Endothelial cell of umbilical vein (primary cell): Measurements from ENCODE around the gene LILRA6. TPM values are rescaled to one million over a fixed set of nuclear protein-coding genes. Genes with fewer than 3 reads are reported as not detected.

ENCODE experiments used
- BruUV-seq: library from RNA; stranded (reverse); fragments of 400-500 nt; replicated peaks from 2 replicates; lab custom pipeline; 2021; lab: Mats Ljungman, UMichigan
- CTCF ChIA-PET: fragments of 300-600, 350-600 bp; sonication (Branson Sonifier 250); formaldehyde crosslinking; loops from one replicate; lab custom pipeline; 2021; ENCODE audit warnings: antibody characterized with exemption, inconsistent platforms; lab: Charles Lee
- POLR2A ChIA-PET: fragments of 300-600, 350-600 bp; sonication (Branson Sonifier 250); formaldehyde crosslinking; loops from one replicate; lab custom pipeline; 2021; ENCODE audit warnings: antibody characterized with exemption, inconsistent platforms; lab: Charles Lee
- DNase-seq: peaks from one replicate; pipeline ENCODE4 v3.0.0-alpha.2; 2011; ENCODE audit warnings: low read depth, low spot score
- FAIRE-seq: peaks from 2 replicates; lab custom pipeline; 2011; peaks lifted over from hg19 to GRCh38; lab: Jason Lieb, UNC
- H2AFZ ChIP-seq: 2 replicates; pipeline ENCODE4 v1.6.0; 2012; ENCODE audit warnings: low read depth, low read length, control low read depth, inconsistent platforms
- H3K27ac ChIP-seq: 2 replicates; pipeline ENCODE4 v1.5.1; 2011; ENCODE audit warnings: low read depth, mild to moderate bottlenecking, control low read depth, low read length, moderate library complexity; ENCODE audit not compliant: insufficient read depth
- H3K27me3 ChIP-seq, 2 experiments: 2 replicates each; pipeline versions ENCODE4 v1.6.0 to v1.6.1; 2011; ENCODE audit warnings: low read length in 2 of 2, mixed read lengths in 1 of 2; ENCODE audit not compliant: control insufficient read depth in 2 of 2, insufficient read depth in 2 of 2
- H3K36me3 ChIP-seq, 2 experiments: 2 replicates in 1 of 2; 3 replicates in 1 of 2; pipeline ENCODE4 v1.5.1; 2011; ENCODE audit warnings: low read length in 2 of 2, mild to moderate bottlenecking in 1 of 2, moderate library complexity in 1 of 2; ENCODE audit not compliant: control insufficient read depth in 2 of 2, insufficient read depth in 2 of 2; ENCODE audit errors: extremely low read depth in 1 of 2
- H3K4me1 ChIP-seq: 3 replicates; pipeline ENCODE4 v1.5.1; 2011; ENCODE audit warnings: mild to moderate bottlenecking, low read length; ENCODE audit not compliant: control insufficient read depth, insufficient read depth; ENCODE audit errors: extremely low read depth
- H3K4me2 ChIP-seq: 2 replicates; pipeline ENCODE4 v1.6.1; 2011; ENCODE audit warnings: low read length, control low read depth, mixed read lengths; ENCODE audit not compliant: insufficient read depth
- H3K4me3 ChIP-seq, 3 experiments: fragments of 200-600 bp in 1 of 3; sonication (generic), shearing (Covaris generic) in 1 of 3; replicated peaks in 1 of 3; 2 replicates each; pipeline ENCODE4 v1.5.1; 2011 to 2016; ENCODE audit warnings: control low read depth in 3 of 3, low read length in 3 of 3, mild to moderate bottlenecking in 2 of 3, inconsistent platforms in 1 of 3, low read depth in 1 of 3, moderate library complexity in 1 of 3; ENCODE audit not compliant: insufficient read depth in 1 of 3
- H3K79me2 ChIP-seq: 2 replicates; pipeline ENCODE4 v1.6.0; 2012; ENCODE audit warnings: low read length, inconsistent platforms; ENCODE audit not compliant: control insufficient read depth, insufficient read depth
- H3K9ac ChIP-seq: replicated peaks from 2 replicates; pipeline ENCODE3; 2011; ENCODE audit warnings: low read length, control low read depth; ENCODE audit not compliant: insufficient read depth; ENCODE audit errors: extremely low read depth
- H3K9me1 ChIP-seq: replicated peaks from 3 replicates; pipeline ENCODE4 v1.6.0; 2011; ENCODE audit warnings: mild to moderate bottlenecking, low read length; ENCODE audit not compliant: control insufficient read depth, insufficient read depth; ENCODE audit errors: extremely low read depth
- H3K9me3 ChIP-seq: replicated peaks from 2 replicates; pipeline ENCODE4 v1.5.1; 2012; ENCODE audit warnings: low read length, inconsistent platforms; ENCODE audit not compliant: control insufficient read depth, insufficient read depth
- H4K20me1 ChIP-seq: replicated peaks from 2 replicates; pipeline ENCODE3; 2011; ENCODE audit warnings: mild to moderate bottlenecking, low read length; ENCODE audit not compliant: control insufficient read depth, insufficient read depth; ENCODE audit errors: extremely low read depth
- CTCF ChIP-seq, 2 donors: IDR thresholded peaks; 1 replicate in 1 of 2; 2 replicates in 1 of 2; pipeline ENCODE4 v1.5.1; 2011; ENCODE audit warnings: low read length in 2 of 2, mild to moderate bottlenecking in 2 of 2, moderate library complexity in 2 of 2, control low read depth in 1 of 2, inconsistent platforms in 1 of 2, low read depth in 1 of 2; ENCODE audit not compliant: insufficient read depth in 1 of 2; ENCODE audit errors: extremely low read depth in 1 of 2
- EZH2 ChIP-seq: IDR thresholded peaks from 2 replicates; pipeline ENCODE4 v1.6.1; 2012; ENCODE audit warnings: borderline replicate concordance, low read depth, mild to moderate bottlenecking, moderate library complexity, low read length, inconsistent platforms; ENCODE audit not compliant: severe bottlenecking
- FOS ChIP-seq: IDR thresholded peaks from 2 replicates; pipeline ENCODE4 v1.6.1; 2011; ENCODE audit warnings: mild to moderate bottlenecking, low read length, moderate library complexity, borderline replicate concordance; ENCODE audit not compliant: insufficient read depth
- GATA2 ChIP-seq: IDR thresholded peaks from 2 replicates; pipeline ENCODE4 v1.7.0; 2011; ENCODE audit warnings: low read depth, mild to moderate bottlenecking, moderate library complexity, mixed read lengths, low read length; ENCODE audit not compliant: insufficient read length, insufficient read depth
- JUN ChIP-seq: IDR thresholded peaks from 2 replicates; pipeline ENCODE4 v1.6.1; 2011; ENCODE audit warnings: borderline replicate concordance, low read depth; ENCODE audit not compliant: insufficient read length, insufficient read depth
- MAX ChIP-seq: IDR thresholded peaks from 2 replicates; pipeline ENCODE4 v1.6.1; 2011; ENCODE audit not compliant: insufficient read depth, insufficient read length
- MYC ChIP-seq: IDR thresholded peaks from one replicate; pipeline ENCODE4 v1.6.1; 2011; ENCODE audit warnings: mild to moderate bottlenecking, low read depth, low read length
- POLR2A ChIP-seq: IDR thresholded peaks from 2 replicates; pipeline ENCODE4 v1.6.1; 2012; ENCODE audit warnings: low read depth, mild to moderate bottlenecking, control low read depth, low read length
- POLR2AphosphoS5 ChIP-seq: IDR thresholded peaks from 2 replicates; pipeline ENCODE4 v1.6.1; 2012; ENCODE audit warnings: low read depth, mild to moderate bottlenecking, control low read depth, low read length, moderate library complexity; ENCODE audit not compliant: insufficient read depth
- dilution Hi-C: fragments of 300-500 bp; cut with MboI; formaldehyde crosslinking; loops from one replicate; pipeline ENCODE4 v1.15.0; 2019; ENCODE audit warnings: low sequenced_read_pairs; ENCODE audit not compliant: extremely low pct_ligation_motif_present
- intact Hi-C: fragments of 100-400 bp; cut with micrococcal nuclease; formaldehyde crosslinking; loops from one replicate; pipeline ENCODE4 v1.10.0; 2022
- polyA plus RNA-seq, 4 experiments: library from polyadenylated mRNA; depleted of rRNA in 3 of 4; stranded (reverse) in 3 of 4; unstranded in 1 of 4; fragments of >200 nt; gene quantifications; 2 replicates each; pipeline versions ENCODE4 v1.2.1 to v1.2.3, GENCODE V29; 2011 to 2012; ENCODE audit warnings: missing spikeins in 1 of 4
- total RNA-seq: library from RNA; stranded (reverse); gene quantifications from 2 replicates; pipeline ENCODE4 v1.2.3, GENCODE V29; 2021

The LILRA6 gene
- total and polyA plus RNA-seq, 2 donors (not counting 3 experiments of a cell fraction or from before 2014, with no cell fraction given): not detected

- peak overlapping the region; percentile 86 for H3K27ac ChIP-seq
- peaks cover 16% of the 10 kb centered on the region for H3K4me1 ChIP-seq
- H3K9me3 ChIP-seq: no peaks in the 10 kb centered on the region
- BruUV-seq: no TSS peak
- H3K9me1 ChIP-seq: no peaks in the 10 kb centered on the region
- H2AFZ ChIP-seq: peak overlapping the region; percentile 92
- peak overlapping the region; percentile 64 to 88 (median 78) for H3K4me3 ChIP-seq
- H4K20me1 ChIP-seq: no peaks in the 10 kb centered on the region
- peak overlapping the region; percentile 90 for H3K4me2 ChIP-seq
- peaks cover 1 to 8% of the 10 kb centered on the region in 2 experiments for H3K36me3 ChIP-seq
- no peak for TF ChIP-seq FOS
- no peak for TF ChIP-seq JUN
- no peak for TF ChIP-seq POLR2AphosphoS5
- TF ChIP-seq POLR2A: no peak
- TF ChIP-seq MAX: no peak
- no peak for TF ChIP-seq MYC
- no peak for TF ChIP-seq GATA2
- no peak for TF ChIP-seq CTCF (IDR thresholded peaks at IDR 0.05; ENCODE audit: extremely low read depth in 1 of 2, insufficient read depth in 1 of 2, low read depth in 1 of 2, low read length in 2 of 2)
- no peak for TF ChIP-seq EZH2
- ChIA-PET POLR2A (interaction anchor here (0.7 to 5.2 kb wide), 3 partner anchors 9 to 34 kb away, joined by 4 to 91 read pairs (median 5); partner anchors contain the start of gene RPS9), CTCF (interaction anchor here (1.4 to 2.7 kb wide), 6 partner anchors 9 to 74 kb away, joined by 3 to 15 read pairs (median 7); partner anchors contain the start of gene RPS9)
- H3K9ac ChIP-seq: peak overlapping the region; percentile 84
- no peak for FAIRE-seq
- intact Hi-C loops (loop anchor here (2.0 kb wide), 2 partner anchors 271 to 279 kb away; partner anchors contain the start of gene LENG9), dilution Hi-C loops (no loop called here)
- H3K79me2 ChIP-seq: peaks cover 30% of the 10 kb centered on the region
- no peak for DNase-seq
- H3K27me3 ChIP-seq: no peaks in the 10 kb centered on the region
Observed at GRCh38 chr19:54191811-54192453, 50.7 kb downstream of the LILRA6 start.
